HG03066 (cell line): ENCODE measurements around the gene CRAMP1.
"Not testable (repeated sequence)": the region's sequence is repeated elsewhere in the genome, so short reads cannot be mapped to it uniquely, and the experiment has no call there.

ENCODE experiments used
- ATAC-seq: cut with Tn5 transposase; IDR thresholded peaks from one replicate; pipeline ENCODE4 v1.9.1; 2021; ENCODE audit warnings: low read depth; ENCODE audit not compliant: unreplicated experiment

CRAMP1 gene

DNA sequence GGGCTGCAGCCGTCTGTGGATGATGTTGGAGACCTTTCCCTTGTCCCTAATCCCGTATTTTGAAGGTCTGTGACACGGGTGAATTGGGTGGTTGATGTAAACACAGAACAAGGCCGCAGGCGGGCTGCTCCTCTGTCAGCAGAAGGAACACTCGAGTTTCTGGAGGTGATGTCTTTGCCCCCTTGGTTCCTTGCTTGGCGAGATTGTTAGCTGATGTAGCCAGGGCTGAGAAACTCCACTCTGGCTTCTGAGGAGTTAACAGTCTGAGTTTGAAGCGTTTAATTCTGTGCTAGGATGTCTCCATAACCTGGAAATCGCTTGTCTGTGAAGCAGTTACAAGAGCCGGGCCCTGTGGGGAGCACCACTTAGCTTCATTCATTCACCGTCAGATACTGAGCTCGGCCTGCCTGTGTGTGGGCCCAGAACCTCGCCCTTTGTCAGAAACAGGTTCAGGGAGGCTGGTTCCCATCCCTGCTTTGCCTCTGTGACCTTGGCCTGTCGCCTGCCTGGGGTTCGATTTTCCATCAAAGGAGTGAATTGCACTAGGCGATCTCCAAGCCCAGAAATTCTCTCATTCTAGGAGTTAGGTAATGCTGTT is 95.1 kb downstream of the CRAMP1 start:
- ATAC-seq: no peak

DNA sequence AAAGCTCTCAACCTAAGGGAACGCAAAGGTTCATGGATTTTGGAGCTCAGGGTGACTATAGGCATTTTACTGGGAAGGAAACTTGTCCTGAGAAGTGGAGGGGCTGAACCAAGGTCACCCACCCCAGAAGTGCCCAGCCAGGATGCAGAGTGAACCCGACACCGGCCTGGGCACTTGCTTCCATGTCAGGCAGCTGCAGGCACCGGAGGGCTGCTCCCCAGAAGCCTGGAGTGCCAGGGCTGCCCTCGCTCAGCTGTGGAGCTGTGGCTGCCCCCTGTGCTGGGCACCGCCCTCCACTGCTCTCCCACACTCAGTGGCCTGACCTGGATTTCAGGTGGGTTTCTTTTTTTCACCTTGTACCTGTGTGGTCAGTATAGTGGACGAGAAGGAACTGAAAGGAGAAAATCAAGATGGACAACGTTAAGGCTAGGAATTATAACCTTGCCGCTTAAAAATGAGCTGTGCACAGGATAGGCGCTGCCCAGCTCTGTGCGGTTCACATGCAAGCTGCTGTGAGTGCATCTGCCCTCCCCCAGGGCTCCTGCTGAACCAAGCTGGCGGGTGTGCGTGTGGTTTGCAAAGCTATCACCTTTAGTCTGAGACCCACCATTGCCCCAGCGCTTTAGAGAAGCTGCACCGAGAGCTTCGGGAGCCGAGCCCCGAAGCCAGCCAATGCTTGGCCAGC is 96.1 kb downstream of the CRAMP1 start:
- ATAC-seq: no peak

DNA sequence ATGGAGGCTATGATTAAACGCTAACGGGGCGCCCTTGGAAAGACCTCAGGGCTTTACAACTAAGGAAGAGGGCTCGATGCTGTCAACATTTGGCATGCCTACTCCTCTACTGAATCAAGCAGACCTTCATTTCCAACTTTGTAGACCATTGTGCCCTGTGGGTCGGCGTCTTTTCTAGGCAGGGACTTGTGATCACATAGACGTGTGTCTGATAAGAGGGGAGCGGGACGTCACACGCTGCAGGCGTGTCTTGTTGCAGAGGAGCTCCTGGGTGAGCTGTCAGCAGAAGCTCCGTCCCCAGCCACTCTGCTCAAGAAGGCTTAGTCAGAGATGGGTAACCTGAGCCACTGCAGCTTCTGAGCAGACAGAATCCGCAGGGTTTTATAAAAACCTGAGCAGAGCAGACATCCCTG is 96.6 kb downstream of the CRAMP1 start:
- no peak for ATAC-seq

DNA sequence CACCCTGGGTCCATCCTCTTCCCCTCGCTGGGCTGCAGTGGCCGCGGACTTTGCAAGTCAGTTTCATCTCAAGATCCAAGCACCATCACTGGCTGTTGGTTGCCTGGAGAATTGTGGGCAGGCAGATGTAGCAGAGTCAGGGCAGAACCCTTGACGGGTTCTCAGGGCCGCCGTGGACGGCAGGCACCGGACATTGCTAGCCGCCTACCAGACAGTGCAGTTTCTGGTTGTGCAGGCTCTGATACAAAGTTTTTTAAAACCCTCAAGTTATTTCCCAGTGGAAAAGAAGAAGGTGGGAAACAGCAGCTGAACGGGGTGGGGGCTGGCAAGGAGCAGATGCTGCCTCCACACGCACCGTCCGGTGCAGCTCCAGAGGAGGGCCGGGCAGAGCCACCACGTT is 97.2 kb downstream of the CRAMP1 start:
- no peak for ATAC-seq

DNA sequence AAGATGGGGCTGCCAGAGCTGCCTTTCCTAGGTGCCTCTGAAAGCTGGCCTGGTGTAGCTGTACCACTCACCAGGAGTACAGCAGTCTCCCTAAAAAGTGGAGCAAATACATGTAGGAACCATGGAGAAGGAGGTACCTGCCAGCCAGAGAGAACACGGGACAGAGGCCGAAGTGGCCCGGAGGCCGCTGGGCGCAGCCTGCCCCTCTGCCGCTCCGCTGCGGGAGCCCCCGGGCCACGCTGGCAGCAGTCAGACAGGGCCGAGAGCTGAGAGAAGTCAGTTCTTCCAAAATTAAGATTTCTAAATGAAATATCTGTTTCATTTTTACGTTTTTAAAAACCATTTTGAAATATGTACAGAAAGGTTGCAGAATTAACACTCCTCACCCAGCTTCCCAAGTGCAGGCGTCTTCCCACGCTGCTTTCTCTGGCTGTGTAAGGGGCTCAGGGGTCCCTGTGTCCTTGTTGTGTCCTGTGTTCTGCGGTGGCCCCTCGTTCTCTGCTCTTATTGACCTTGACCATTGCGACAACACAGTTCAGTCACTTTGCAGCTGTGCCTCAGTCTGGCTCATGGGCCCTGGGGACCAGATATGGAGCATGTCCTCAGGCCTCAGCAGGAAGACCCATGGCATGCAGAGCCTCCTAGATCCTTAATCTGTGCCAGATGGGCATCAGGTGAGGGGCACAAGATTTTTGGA is 98.8 kb downstream of the CRAMP1 start:
- no peak for ATAC-seq

DNA sequence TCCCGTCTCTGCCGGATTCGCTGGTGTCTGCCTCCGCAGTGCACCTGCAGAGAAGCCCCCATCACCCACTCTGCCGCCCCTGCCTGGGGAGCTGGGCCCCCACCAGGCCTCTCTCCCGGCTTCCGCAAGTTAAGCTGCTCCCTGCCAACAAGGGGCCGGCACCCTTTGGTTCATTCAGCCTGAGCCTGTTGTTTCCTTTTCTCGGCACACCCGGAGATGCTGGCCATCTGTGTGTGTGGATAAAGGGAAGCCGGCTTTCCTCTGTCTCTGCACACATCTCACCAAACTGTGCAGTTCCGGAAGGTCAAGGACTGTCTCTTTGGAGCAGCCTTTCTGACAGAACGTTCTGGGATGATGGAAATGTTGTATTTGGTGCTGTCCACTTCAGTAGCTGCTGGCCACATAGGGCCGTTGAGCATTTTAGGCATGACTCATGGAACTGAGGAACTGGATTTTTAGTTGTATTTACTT is 100.7 kb downstream of the CRAMP1 start:
- ATAC-seq: no peak

DNA sequence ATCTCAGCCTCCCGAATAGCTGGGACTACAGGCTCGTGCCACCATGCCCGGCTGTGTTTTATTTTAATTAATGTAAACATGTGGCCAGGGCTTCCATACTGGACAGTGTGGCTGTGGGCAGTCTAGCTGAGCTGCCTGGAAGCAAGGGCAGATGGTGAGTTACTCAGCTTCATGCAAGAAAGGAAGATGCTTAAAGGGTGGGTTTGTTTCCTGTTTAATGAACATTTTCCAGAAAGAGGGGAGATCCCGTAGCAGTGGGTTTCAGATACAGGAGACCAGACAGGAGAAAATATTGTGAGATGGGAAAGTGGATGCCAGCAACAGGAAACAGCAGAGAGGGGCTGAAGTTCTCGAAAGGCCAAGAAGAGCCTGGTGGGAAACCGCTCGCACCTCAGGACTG is 101.2 kb downstream of the CRAMP1 start:
- ATAC-seq: no peak

DNA sequence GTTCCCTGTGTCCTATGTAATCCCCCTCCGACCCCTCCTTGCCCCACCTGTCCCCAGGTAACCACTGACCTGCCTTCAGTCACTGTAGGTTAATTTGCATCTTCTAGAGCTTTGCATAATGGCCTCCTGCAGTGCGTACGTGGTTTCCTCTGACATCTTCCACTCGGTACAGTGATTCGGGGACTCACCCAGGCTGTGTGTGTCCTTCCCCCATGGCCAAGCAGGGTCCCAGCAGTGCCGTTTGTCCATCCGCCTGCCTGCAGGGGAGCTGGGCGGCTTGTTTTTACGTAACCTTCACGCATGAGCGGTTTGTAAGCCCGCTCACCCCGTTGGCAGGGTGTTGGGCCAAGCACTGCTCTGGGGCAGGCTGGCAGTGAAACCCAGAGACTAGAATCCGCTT is 101.8 kb downstream of the CRAMP1 start:
- ATAC-seq: no peak

DNA sequence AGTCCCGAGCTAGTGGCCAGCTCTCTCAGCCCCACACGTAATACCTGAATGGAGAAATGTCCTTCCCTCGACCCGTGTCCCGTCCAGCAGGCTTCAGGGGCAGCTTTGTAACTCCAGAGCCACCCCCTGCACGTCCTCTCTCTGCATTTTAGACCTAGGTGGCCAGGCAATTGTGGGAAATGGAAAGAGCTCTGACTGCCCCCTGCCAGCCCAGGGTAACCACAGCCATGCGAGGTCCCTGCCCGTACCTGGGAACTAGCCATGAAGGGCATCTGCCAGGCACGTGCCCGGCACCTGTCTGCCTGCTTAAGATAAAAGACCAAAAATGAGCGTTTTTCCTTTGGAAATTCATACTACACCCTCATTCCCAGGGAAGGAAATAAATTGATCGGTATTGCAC is 103.1 kb downstream of the CRAMP1 start:
- no peak for ATAC-seq

DNA sequence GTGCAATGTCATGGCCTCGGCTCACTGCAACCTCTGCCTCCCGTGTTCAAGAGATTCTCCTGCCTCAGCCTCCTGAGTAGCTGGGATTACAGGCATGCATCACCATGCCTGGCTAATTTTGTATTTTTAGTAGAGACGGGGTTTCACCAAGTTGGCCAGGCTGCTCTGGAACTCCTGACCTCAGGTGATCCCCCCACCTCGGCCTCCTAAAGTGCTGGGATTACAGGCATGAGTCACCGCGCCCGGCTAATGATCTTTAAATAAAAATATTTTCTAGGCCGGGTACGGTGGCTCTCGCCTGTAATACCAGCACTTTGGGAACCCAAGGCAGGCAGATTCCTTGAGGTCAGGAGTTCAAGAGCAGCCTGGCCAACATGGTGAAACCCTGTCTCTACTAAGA is 106.1 kb downstream of the CRAMP1 start:
- ATAC-seq: not testable (repeated sequence)

DNA sequence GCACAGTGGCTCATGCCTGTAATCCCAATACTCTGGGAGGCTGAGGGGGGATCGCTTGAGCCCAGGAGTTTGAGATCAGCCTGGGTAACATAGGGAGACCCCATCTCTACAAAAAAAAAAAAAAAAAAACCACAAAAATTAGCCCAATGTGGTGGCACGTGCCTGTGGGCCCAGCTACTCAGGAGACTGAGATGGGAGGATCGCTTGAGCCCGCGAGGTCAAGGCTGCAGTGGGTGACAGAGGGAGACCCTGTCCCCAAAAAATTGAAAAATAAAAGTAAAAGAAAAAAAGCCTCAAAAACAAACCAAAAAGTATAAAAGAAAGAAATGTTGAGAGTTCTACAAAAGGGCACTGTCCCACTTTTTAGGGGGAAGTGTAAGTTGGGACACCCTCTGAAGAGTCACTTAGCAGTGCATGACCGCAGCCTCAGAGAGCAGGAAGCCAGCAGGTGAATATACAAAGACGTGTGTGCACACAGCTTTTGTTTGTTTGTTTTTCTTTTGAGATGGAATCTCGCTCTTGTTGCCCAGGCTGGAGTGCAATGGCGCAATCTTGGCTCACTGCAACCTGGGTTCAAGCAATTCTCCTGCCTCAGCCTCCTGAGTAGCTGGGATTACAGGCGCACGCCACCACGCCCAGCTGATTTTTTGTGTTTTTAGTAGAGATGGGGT is 107.5 kb downstream of the CRAMP1 start:
- ATAC-seq: not testable (repeated sequence)

DNA sequence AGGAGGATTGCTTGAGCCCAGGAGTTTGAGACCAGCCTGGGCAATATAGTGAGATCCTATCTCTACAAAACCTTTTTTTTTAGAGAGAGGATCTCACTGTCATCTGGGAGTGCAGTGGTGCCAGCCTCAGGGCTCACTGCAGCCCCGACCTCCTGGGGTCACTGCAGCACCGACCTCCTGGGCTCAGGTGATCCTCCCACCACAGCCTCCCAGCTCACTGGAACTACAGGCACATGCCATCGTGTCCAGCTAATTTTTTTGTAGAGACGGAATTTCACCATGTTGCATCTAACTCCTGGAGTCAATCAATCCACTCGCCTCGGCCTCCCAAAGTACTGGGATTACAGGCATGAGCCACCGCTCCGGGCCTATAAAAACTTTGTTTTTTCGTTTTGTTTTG is 109.2 kb downstream of the CRAMP1 start:
- no peak for ATAC-seq

DNA sequence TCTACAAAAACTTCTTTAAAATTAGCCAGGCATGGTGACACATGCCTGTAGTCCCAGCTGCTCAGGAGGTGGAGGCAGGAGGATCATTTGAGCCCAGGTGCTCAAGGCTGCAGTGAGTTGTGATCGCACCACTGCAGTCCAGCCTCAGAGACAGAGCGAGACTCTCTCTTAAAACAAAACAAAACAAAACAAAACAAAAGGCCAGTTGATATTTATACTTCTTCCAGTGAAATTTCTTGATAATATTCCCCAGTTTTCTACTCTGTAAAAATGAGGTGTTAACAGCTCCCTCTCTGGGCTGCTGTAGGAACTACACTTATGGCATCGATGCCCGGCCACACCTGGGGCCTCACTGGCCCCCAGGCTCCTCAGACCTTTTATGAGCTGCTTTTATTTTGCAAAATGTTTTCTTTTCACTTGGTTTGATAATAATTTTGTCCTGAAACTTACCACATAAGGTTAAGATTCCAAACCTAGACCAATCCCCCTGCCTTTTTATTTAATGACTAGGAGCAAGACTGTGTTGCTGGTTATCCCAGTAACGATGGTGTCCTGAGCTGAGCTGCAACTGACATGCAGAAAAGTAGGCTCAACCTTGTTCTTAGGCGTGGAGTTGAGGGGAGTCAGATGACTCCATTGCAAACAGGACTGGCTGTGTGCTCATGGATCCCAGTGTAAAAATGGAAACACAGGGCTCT is 111.4 kb downstream of the CRAMP1 start:
- no peak for ATAC-seq

DNA sequence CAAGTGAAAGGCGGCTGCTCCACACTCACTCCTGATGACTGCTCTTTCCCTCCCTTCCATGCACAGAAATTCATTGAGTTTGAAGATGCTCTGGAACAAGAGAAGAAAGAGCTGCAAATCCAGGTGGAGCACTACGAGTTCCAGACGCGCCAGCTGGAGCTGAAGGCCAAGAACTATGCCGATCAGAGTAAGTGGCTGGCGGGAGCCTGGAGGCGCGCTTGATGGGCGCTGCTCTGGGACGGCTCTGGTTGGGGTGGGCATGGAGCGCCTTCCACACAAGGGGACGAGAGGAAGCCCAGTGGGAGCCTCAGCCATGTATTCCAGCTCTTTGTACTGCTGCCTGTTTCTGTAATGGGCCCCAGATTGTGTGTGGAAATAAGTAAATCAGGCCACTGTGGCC is 112.3 kb downstream of the CRAMP1 start:
- ATAC-seq: no peak

DNA sequence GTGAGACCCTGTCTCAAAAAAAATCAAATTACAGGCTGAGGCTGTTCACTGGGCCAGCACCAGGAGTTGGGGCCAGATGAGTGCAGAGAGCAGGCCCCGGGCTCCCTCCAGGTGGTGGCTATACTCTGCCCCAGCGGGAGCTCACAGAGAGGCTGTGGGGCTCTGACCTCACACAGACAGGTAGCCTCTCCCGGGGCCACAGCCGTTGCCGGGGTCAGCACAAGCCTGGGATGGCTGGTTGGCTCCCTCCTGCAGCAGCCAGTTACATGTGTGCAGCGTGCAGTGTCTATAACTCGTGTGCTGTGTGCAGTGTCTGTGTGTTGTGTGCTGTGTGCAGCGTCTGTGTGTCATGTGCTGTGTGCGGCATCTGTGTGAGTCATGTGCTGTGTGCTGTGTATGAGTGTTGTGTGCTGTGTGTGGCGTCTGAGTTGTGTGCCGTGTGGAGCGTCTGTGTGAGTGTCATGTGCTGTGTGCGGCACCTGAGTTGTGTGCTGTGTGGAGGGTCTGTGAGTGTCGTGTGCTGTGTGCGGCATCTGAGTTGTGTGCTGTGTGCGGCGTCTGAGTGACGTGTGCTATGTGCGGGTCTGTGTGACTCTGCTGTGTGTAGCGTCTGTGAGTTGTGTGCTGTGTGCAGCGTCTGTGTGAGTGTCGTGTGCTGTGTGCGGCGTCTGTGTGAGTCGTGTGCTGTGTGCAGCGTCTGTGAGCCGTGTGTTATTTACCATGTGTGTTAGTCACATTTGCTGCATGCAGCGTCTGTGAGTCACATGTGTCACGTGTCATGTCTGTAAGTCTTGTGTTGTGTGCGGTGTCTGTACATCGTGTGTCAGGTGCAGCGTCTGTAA is 114.7 kb downstream of the CRAMP1 start:
- no peak for ATAC-seq
